GM19324 (cell line): ENCODE data around the gene ZNF784.
A peak's percentile ranks its signal among the peaks of the same experiment; 100 is the strongest.

Experiments
- ATAC-seq: cut with Tn5 transposase; IDR thresholded peaks from one replicate; pipeline ENCODE4 v1.9.1; 2021; ENCODE audit warnings: mild to moderate bottlenecking, moderate library complexity; ENCODE audit not compliant: unreplicated experiment, low FRiP score

Gene ZNF784

GRCh38 chr19:55656988-55657747 is 32.8 kb upstream of the ZNF784 start:
- ATAC-seq, result no peak

GRCh38 chr19:55656552-55656951 is 32.2 kb upstream of the ZNF784 start:
- ATAC-seq, result no peak

GRCh38 chr19:55655648-55656040 is 31.3 kb upstream of the ZNF784 start:
- no peak for ATAC-seq

GRCh38 chr19:55654868-55655647 is 30.7 kb upstream of the ZNF784 start, which contains the start of gene U2AF2:
Gene U2AF2, plus strand, starts transcription at chr19:55655035. Its CDS starts 70 bp downstream, at chr19:55655105.
- ATAC-seq, result peak; percentile 25

GRCh38 chr19:55654323-55654867 is 30.0 kb upstream of the ZNF784 start:
- peak; percentile 63 for ATAC-seq

GRCh38 chr19:55653651-55654322 is 29.4 kb upstream of the ZNF784 start:
- ATAC-seq, result peak; percentile 48

GRCh38 chr19:55652311-55653128 is 28.2 kb upstream of the ZNF784 start:
- no peak for ATAC-seq

- no peak for ATAC-seq
These were observed 26.9 kb upstream of the ZNF784 start for GRCh38 chr19:55651236-55651635.

- ATAC-seq, result no peak
These were observed 26.4 kb upstream of the ZNF784 start for GRCh38 chr19:55650602-55651230.

GRCh38 chr19:55650126-55650557 is 25.8 kb upstream of the ZNF784 start:
- no peak for ATAC-seq

GRCh38 chr19:55649268-55650125 is 25.1 kb upstream of the ZNF784 start:
- ATAC-seq, result no peak

- ATAC-seq, result no peak
These were observed 24.4 kb upstream of the ZNF784 start for GRCh38 chr19:55648585-55649267.

GRCh38 chr19:55647732-55648584 is 23.6 kb upstream of the ZNF784 start, which contains the start of gene CCDC106:
Gene CCDC106, plus strand, starts transcription at chr19:55648212. Its CDS starts 835 bp downstream, at chr19:55649047.
- ATAC-seq, result no peak

- no peak for ATAC-seq
These were observed 22.7 kb upstream of the ZNF784 start for GRCh38 chr19:55646889-55647731.

GRCh38 chr19:55645512-55645881 is 21.1 kb upstream of the ZNF784 start:
- no peak for ATAC-seq

- no peak for ATAC-seq
These were observed 20.6 kb upstream of the ZNF784 start for GRCh38 chr19:55644842-55645511.
